Astrocyte (in vitro differentiated cells and primary cell): ENCODE results near the gene MPRIP. TPM values are rescaled to one million over a fixed set of nuclear protein-coding genes. Genes with fewer than 3 reads are reported as not detected.

ENCODE experiments used
- DNase-seq: peaks from one replicate; pipeline ENCODE4 v3.0.0-alpha.2; 2010; ENCODE audit warnings: low read depth
- FAIRE-seq: peaks from 2 replicates; lab custom pipeline; 2011; peaks lifted over from hg19 to GRCh38; lab: Jason Lieb, UNC
- H2AFZ ChIP-seq: 2 replicates; pipeline ENCODE4 v1.6.0; 2012; ENCODE audit warnings: low read depth, low read length, inconsistent platforms
- H3K27ac ChIP-seq: 2 replicates; pipeline ENCODE4 v1.5.1; 2011; ENCODE audit warnings: low read depth, low read length, inconsistent platforms
- H3K27me3 ChIP-seq: 2 replicates; pipeline ENCODE4 v1.6.0; 2011; ENCODE audit warnings: low read length, inconsistent platforms; ENCODE audit not compliant: insufficient read depth
- H3K36me3 ChIP-seq: 2 replicates; pipeline ENCODE4 v1.5.1; 2011; ENCODE audit warnings: low read length, inconsistent platforms; ENCODE audit not compliant: insufficient read depth
- H3K4me1 ChIP-seq: 2 replicates; pipeline ENCODE4 v1.5.1; 2011; ENCODE audit warnings: low read length, inconsistent platforms; ENCODE audit not compliant: insufficient read depth
- H3K4me2 ChIP-seq: 2 replicates; pipeline ENCODE4 v1.6.0; 2012; ENCODE audit warnings: low read length, inconsistent platforms
- H3K4me3 ChIP-seq: 2 replicates; pipeline ENCODE4 v1.5.1; 2011; ENCODE audit warnings: low read depth, mild to moderate bottlenecking, low read length, inconsistent platforms; ENCODE audit not compliant: insufficient read depth
- H3K79me2 ChIP-seq: 2 replicates; pipeline ENCODE4 v1.6.0; 2012; ENCODE audit warnings: mild to moderate bottlenecking, low read length, inconsistent platforms; ENCODE audit not compliant: insufficient read depth
- H3K9ac ChIP-seq: 2 replicates; pipeline ENCODE4 v1.6.0; 2012; ENCODE audit warnings: mild to moderate bottlenecking, low read length, inconsistent platforms
- H3K9me3 ChIP-seq: 2 replicates; pipeline ENCODE4 v1.5.1; 2012; ENCODE audit warnings: low read depth, mild to moderate bottlenecking, low read length, inconsistent platforms; ENCODE audit not compliant: insufficient read depth
- H4K20me1 ChIP-seq: 2 replicates; pipeline ENCODE4 v1.6.0; 2012; ENCODE audit warnings: low read length, inconsistent platforms; ENCODE audit not compliant: insufficient read depth
- H3K27ac Mint-ChIP-seq: one replicate; pipeline ENCODE4 v1.8.0; 2021; ENCODE audit warnings: mild to moderate bottlenecking, mixed read lengths; ENCODE audit not compliant: unreplicated experiment
- H3K27me3 Mint-ChIP-seq: one replicate; pipeline ENCODE4 v1.8.0; 2021; ENCODE audit warnings: low read depth, mixed read lengths; ENCODE audit not compliant: unreplicated experiment
- H3K36me3 Mint-ChIP-seq: one replicate; pipeline ENCODE4 v1.8.0; 2021; ENCODE audit warnings: low read depth, mixed read lengths; ENCODE audit not compliant: unreplicated experiment
- H3K4me1 Mint-ChIP-seq: one replicate; pipeline ENCODE4 v1.8.0; 2021; ENCODE audit warnings: low read depth, mixed read lengths; ENCODE audit not compliant: unreplicated experiment
- H3K4me3 Mint-ChIP-seq: one replicate; pipeline ENCODE4 v1.8.0; 2021; ENCODE audit warnings: mild to moderate bottlenecking, moderate library complexity, mixed read lengths; ENCODE audit not compliant: unreplicated experiment
- H3K9me3 Mint-ChIP-seq: one replicate; pipeline ENCODE4 v1.8.0; 2021; ENCODE audit warnings: mild to moderate bottlenecking, mixed read lengths; ENCODE audit not compliant: unreplicated experiment
- CTCF ChIP-seq: IDR thresholded peaks from 2 replicates; pipeline ENCODE4 v1.5.1; 2011; ENCODE audit warnings: low read depth, mild to moderate bottlenecking, inconsistent platforms, low read length, moderate library complexity; ENCODE audit not compliant: insufficient read depth
- EZH2 ChIP-seq: IDR thresholded peaks from 2 replicates; pipeline ENCODE4 v1.6.1; 2012; ENCODE audit warnings: mild to moderate bottlenecking, low read length, inconsistent platforms; ENCODE audit not compliant: insufficient read depth
- total RNA-seq: library from RNA; stranded (reverse); gene quantifications from 2 replicates; pipeline ENCODE4 v1.2.1, GENCODE V29; 2021

Gene MPRIP
- total RNA-seq, 1 donor from 2014 or later = 176 TPM

GRCh38 chr17:17033466-17033865 lies 8.8 kb upstream of the MPRIP start:
- H3K36me3 Mint-ChIP-seq = no peaks in the 10 kb centered on the region
- H3K4me1 ChIP-seq = peaks cover 44% of the 10 kb centered on the region
- H4K20me1 ChIP-seq = no peaks in the 10 kb centered on the region
- TF ChIP-seq EZH2 (no peak), CTCF (no peak)
- H3K4me1 Mint-ChIP-seq = peaks cover 31% of the 10 kb centered on the region
- no peaks in the 10 kb centered on the region for H3K27me3 ChIP-seq
- FAIRE-seq = no peak
- H3K4me2 ChIP-seq = peak overlapping the region; percentile 37
- H3K27me3 Mint-ChIP-seq = peaks cover 2% of the 10 kb centered on the region
- H3K4me3 Mint-ChIP-seq = no peak overlapping the region
- H3K27ac Mint-ChIP-seq = peak overlapping the region; percentile 22
- H3K9me3 ChIP-seq = no peaks in the 10 kb centered on the region
- no peak overlapping the region for H2AFZ ChIP-seq
- no peaks in the 10 kb centered on the region for H3K79me2 ChIP-seq
- peak overlapping the region; percentile 53 for H3K9ac ChIP-seq
- H3K27ac ChIP-seq = peak overlapping the region; percentile 60
- H3K36me3 ChIP-seq = no peaks in the 10 kb centered on the region
- H3K4me3 ChIP-seq = no peak overlapping the region
- H3K9me3 Mint-ChIP-seq = no peaks in the 10 kb centered on the region
- no peak for DNase-seq

DNA sequence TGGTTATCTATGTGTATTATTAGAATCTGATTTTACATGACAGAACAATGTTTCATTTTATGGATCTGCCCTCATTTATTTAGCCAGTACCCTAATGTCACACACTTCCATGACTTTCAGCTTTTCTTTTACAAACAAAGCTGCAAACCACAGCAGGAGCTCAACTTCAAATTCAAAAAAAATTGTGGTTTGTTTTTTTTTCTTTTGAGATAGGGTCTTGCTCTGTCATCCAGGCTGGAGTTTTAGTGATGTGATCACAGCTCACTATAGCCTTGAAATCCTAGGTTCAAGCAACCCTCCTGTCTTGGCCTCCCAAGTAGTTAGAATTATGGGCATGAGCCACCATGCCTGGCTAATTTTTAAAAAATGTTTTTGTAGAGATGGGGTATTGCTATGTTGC lies 8.2 kb upstream of the MPRIP start:
- Histone ChIP-seq H3K79me2 (no peaks in the 10 kb centered on the region), H2AFZ (no peak overlapping the region), H3K9me3 (no peaks in the 10 kb centered on the region), H3K36me3 (no peaks in the 10 kb centered on the region), H3K9ac (peak overlapping the region; percentile 53), H3K27ac (peak overlapping the region; percentile 60), H4K20me1 (no peaks in the 10 kb centered on the region), H3K4me1 (peaks cover 39% of the 10 kb centered on the region), H3K4me2 (peak overlapping the region; percentile 37), H3K4me3 (no peak overlapping the region), H3K27me3 (no peaks in the 10 kb centered on the region)
- FAIRE-seq = no peak
- Mint-ChIP-seq H3K4me1 (peaks cover 28% of the 10 kb centered on the region), H3K27ac (peak overlapping the region; percentile 22), H3K9me3 (no peaks in the 10 kb centered on the region), H3K4me3 (no peak overlapping the region), H3K27me3 (no peaks in the 10 kb centered on the region), H3K36me3 (no peaks in the 10 kb centered on the region)
- no peak for DNase-seq
- TF ChIP-seq CTCF (no peak), EZH2 (no peak)

DNA sequence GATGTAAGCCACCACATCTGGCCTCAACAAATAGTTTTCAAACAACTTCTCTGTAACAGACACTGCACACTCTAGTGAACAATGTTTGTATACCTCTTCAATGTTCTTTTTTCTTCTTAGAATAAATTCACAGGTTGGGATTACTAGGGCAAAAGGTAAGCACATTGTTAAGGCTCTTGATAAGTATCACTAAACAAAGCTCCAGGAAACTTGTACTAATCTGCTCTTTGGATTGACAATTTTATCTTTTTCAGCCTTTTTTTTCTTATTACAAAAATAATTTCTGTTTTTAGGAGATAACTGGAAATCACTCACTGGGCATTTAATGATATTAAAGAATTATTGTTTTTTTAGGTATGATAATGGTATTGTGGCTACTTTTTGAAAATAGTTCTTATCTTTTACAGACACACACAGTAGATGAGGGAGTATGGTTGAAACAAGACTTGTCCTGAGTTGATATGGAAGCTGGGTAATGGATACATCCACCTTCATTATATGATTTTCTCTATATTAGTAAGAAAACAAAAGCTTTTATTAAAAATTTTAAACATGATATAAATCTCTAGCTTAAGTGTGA lies 7.7 kb upstream of the MPRIP start:
- Histone ChIP-seq H3K79me2 (no peaks in the 10 kb centered on the region), H3K9me3 (no peaks in the 10 kb centered on the region), H3K36me3 (no peaks in the 10 kb centered on the region), H2AFZ (no peak overlapping the region), H3K4me1 (peaks cover 39% of the 10 kb centered on the region), H3K27me3 (no peaks in the 10 kb centered on the region), H3K4me2 (peak overlapping the region; percentile 37), H3K27ac (peak overlapping the region; percentile 60), H3K9ac (no peak overlapping the region), H3K4me3 (no peak overlapping the region), H4K20me1 (no peaks in the 10 kb centered on the region)
- FAIRE-seq = no peak
- Mint-ChIP-seq H3K4me1 (peaks cover 24% of the 10 kb centered on the region), H3K36me3 (no peaks in the 10 kb centered on the region), H3K4me3 (no peak overlapping the region), H3K27ac (no peak overlapping the region), H3K27me3 (peaks cover 2% of the 10 kb centered on the region), H3K9me3 (no peaks in the 10 kb centered on the region)
- TF ChIP-seq CTCF (no peak), EZH2 (no peak)
- no peak for DNase-seq
